CD14-positive monocyte (primary cell): ENCODE measurements around the gene BRD3OS. TPM values are rescaled to one million over a fixed set of nuclear protein-coding genes. Genes with fewer than 3 reads are reported as not detected.

Source experiments
- DNase-seq, 3 donors: peaks; one replicate each; pipeline ENCODE4 v3.0.0-alpha.2; 2011 to 2022
- H2AFZ ChIP-seq: 2 replicates; pipeline ENCODE4 v1.6.0; 2012; ENCODE audit warnings: mild to moderate bottlenecking, low read depth, low read length, inconsistent platforms; ENCODE audit not compliant: insufficient read depth, poor library complexity, severe bottlenecking
- H3K27ac ChIP-seq, 2 donors: 1 replicate in 1 of 2; 2 replicates in 1 of 2; pipeline ENCODE4 v1.5.1; 2012 to 2013; ENCODE audit warnings: low read length in 2 of 2, control low read depth in 1 of 2, inconsistent platforms in 1 of 2, low read depth in 1 of 2, mild to moderate bottlenecking in 1 of 2
- H3K27me3 ChIP-seq, 2 donors: one replicate each; pipeline versions ENCODE4 v1.6.0 to v1.6.1; 2011 to 2013; ENCODE audit warnings: low read length in 2 of 2; ENCODE audit not compliant: control insufficient read depth in 2 of 2, insufficient read depth in 2 of 2
- H3K36me3 ChIP-seq, 2 donors: replicated peaks in 1 of 2; 1 replicate in 1 of 2; 2 replicates in 1 of 2; pipeline versions ENCODE4 v1.5.1 to v1.6.1; 2012 to 2013; ENCODE audit warnings: low read length in 2 of 2, control low read depth in 1 of 2, inconsistent platforms in 1 of 2, mild to moderate bottlenecking in 1 of 2; ENCODE audit not compliant: insufficient read depth in 2 of 2, control insufficient read depth in 1 of 2
- H3K4me1 ChIP-seq, 2 donors: 1 replicate in 1 of 2; 2 replicates in 1 of 2; pipeline versions ENCODE4 v1.5.1 to v1.6.1; 2012 to 2013; ENCODE audit warnings: low read length in 2 of 2, control low read depth in 1 of 2, inconsistent platforms in 1 of 2, mild to moderate bottlenecking in 1 of 2, moderate library complexity in 1 of 2; ENCODE audit not compliant: insufficient read depth in 2 of 2, control insufficient read depth in 1 of 2
- H3K4me2 ChIP-seq: replicated peaks from 2 replicates; pipeline ENCODE3; 2012; ENCODE audit warnings: low read length, moderate library complexity, mild to moderate bottlenecking; ENCODE audit not compliant: poor library complexity, severe bottlenecking; ENCODE audit errors: extremely low read depth
- H3K4me3 ChIP-seq, 3 experiments: fragments of 200-600 bp in 1 of 3; sonication (generic) in 1 of 3; replicated peaks in 1 of 3; 1 replicate in 2 of 3; 2 replicates in 1 of 3; pipeline ENCODE4 v1.5.1; 2011 to 2013; ENCODE audit warnings: low read length in 3 of 3, mild to moderate bottlenecking in 3 of 3, control low read depth in 2 of 3, low read depth in 2 of 3, inconsistent platforms in 1 of 3, moderate library complexity in 1 of 3
- H3K79me2 ChIP-seq: 2 replicates; pipeline ENCODE4 v1.6.0; 2012; ENCODE audit warnings: mild to moderate bottlenecking, control low read depth, inconsistent platforms, low read length, moderate library complexity; ENCODE audit not compliant: insufficient read depth
- H3K9ac ChIP-seq: 2 replicates; pipeline ENCODE4 v1.6.0; 2017; ENCODE audit warnings: low read length, mild to moderate bottlenecking; ENCODE audit not compliant: insufficient read depth, poor library complexity, severe bottlenecking
- H3K9me3 ChIP-seq, 2 donors: replicated peaks in 1 of 2; 1 replicate in 1 of 2; 2 replicates in 1 of 2; pipeline versions ENCODE4 v1.5.1 to v1.6.1; 2012 to 2013; ENCODE audit warnings: low read length in 2 of 2, control low read depth in 1 of 2; ENCODE audit not compliant: control insufficient read depth in 1 of 2, insufficient read depth in 1 of 2
- H4K20me1 ChIP-seq: 2 replicates; pipeline ENCODE4 v1.6.0; 2012; ENCODE audit warnings: mild to moderate bottlenecking, low read length, control low read depth, moderate library complexity; ENCODE audit not compliant: insufficient read depth
- H3K27ac Mint-ChIP-seq, 7 donors: one replicate each; pipeline ENCODE4 v1.8.0; 2020; ENCODE audit warnings: mild to moderate bottlenecking in 7 of 7, mixed read lengths in 7 of 7, moderate library complexity in 6 of 7, inconsistent platforms in 2 of 7
- H3K27me3 Mint-ChIP-seq, 3 donors: one replicate each; pipeline ENCODE4 v1.8.0; 2021 to 2022; ENCODE audit warnings: low read depth in 3 of 3, mild to moderate bottlenecking in 3 of 3, mixed read lengths in 3 of 3, moderate library complexity in 3 of 3, inconsistent platforms in 1 of 3
- H3K36me3 Mint-ChIP-seq, 2 donors: one replicate each; pipeline ENCODE4 v1.8.0; 2020; ENCODE audit warnings: mixed read lengths in 2 of 2, inconsistent platforms in 1 of 2, mild to moderate bottlenecking in 1 of 2
- H3K4me1 Mint-ChIP-seq: one replicate; pipeline ENCODE4 v1.8.0; 2020; ENCODE audit warnings: mild to moderate bottlenecking, mixed read lengths
- H3K4me3 Mint-ChIP-seq, 2 donors: one replicate each; pipeline ENCODE4 v1.8.0; 2020; ENCODE audit warnings: mild to moderate bottlenecking in 2 of 2, mixed read lengths in 2 of 2, moderate library complexity in 1 of 2
- H3K9me3 Mint-ChIP-seq, 7 donors: one replicate each; pipeline ENCODE4 v1.8.0; 2020 to 2022; ENCODE audit warnings: mixed read lengths in 7 of 7, mild to moderate bottlenecking in 6 of 7, moderate library complexity in 6 of 7, inconsistent platforms in 2 of 7
- WGBS: methylation state at CpG from one replicate; pipeline ENCODE4 v1.1.5; 2013; ENCODE audit warnings: missing lambda C conversion rate; ENCODE audit not compliant: insufficient coverage; 5-methylcytosine and 5-hydroxymethylcytosine counted together
- intact Hi-C, 2 donors: fragments of 100-400 bp; cut with micrococcal nuclease; formaldehyde crosslinking; loops; one replicate each; pipeline versions ENCODE4 v1.15.0 to v1.15.1; 2023
- polyA plus RNA-seq, 3 donors: library from polyadenylated mRNA; depleted of rRNA in 1 of 3; unstranded in 2 of 3; stranded (reverse) in 1 of 3; fragments of 300-500 nt in 2 of 3; fragments of >200 nt in 1 of 3; fragmentation: Illumina TruSeq in 2 of 3; gene quantifications; 1 replicate in 2 of 3; 2 replicates in 1 of 3; pipeline ENCODE4 v1.2.3, GENCODE V29; 2012 to 2021
- TF ChIP-seq, protein P1 (sequence below): fragments of 200-600 bp; IDR thresholded peaks from one replicate; pipeline ENCODE4 v1.8.0; 2022; ENCODE audit warnings: antibody characterized with exemption, mild to moderate bottlenecking

Gene BRD3OS
- polyA plus RNA-seq, 3 donors: 2.9 to 6.8 (median 6.6) TPM

DNA sequence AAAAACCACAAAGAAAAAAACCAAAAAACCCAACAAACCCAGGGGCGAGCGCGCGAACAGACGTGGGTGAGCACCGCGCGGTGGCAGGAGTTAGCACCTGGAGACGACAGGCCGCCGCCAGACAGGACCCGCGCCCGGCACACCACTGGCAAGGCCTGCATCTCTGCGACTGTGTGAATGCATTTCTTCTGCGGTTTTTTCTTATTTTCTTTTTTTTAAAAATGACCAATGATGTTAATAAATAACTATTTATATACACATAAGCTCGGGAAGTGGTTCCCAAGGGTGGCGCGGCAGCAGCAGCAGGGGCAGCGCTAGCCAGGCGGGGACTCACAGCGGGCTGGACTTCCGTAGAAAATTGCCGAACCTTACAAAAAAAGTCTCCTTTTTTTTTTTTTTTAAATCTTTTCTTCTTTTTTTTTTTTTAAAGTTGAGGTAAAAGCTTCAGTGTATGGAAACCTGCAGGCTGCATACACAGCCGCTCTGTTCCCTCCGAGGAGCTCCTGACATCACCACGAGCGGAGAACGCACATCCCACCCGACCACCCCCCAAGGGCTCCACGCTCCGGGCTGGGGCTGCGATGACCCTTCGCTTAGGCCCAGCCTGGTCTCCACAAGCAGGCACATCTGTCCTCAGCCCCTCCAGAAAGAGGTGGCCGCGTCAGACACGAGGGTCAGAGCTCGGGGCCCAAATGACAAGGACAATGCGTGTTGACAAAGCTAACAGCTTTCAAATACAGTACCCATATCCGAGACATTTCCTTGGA is 7.4 kb downstream of the BRD3OS start:
- intact Hi-C loops: no loop called here
- 97% methylated on average over 23 of the region's 40 CpGs for WGBS
- H3K4me3 Mint-ChIP-seq: no peak overlapping the region

DNA sequence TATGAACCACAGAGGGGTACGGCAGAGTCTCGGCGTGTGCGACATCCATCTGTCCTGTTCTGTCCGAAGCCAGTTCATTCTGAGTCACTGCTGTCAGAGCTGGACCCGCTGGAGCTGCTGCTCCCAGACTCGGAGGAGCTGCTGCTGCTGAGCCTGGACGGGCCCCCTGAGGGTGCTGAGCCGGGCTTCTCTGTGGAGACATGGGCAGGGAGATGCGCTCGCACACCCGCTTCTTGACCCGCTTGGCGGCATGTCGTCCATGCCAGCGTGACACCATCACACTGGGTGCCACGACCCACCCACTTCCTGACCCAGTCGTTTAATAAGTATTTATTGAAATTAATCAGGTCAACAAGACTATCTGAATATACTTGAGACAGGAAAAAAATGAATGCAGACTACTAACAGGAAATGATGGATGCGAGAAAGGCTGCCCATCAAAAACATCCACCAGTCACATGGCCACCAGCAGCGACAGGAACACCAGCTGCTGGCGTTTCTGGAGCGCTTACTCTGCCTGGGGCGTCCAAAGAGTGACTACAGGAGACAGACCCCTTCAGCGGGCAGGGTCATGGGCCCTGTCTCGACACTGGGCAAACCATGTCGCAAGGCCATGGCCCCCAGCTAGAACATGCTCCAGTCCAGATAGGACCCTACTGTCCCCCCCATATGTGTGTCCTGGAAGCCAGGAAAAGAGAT is 8.4 kb downstream of the BRD3OS start:
- no peak overlapping the region for H3K4me3 ChIP-seq
- peaks cover 61 to 91% of the 10 kb centered on the region in 2 donors for H3K36me3 ChIP-seq
- H3K9me3 ChIP-seq: no peaks in the 10 kb centered on the region
- no peaks in the 10 kb centered on the region for H3K4me1 ChIP-seq
- peaks cover 67 to 87% of the 10 kb centered on the region in 2 donors for H3K36me3 Mint-ChIP-seq
- no peaks in the 10 kb centered on the region for H3K4me1 Mint-ChIP-seq
- peaks cover 25% of the 10 kb centered on the region for H4K20me1 ChIP-seq
- no peak for DNase-seq
- WGBS: 98% methylated on average over 16 of the region's 26 CpGs
- no peaks in the 10 kb centered on the region for H3K79me2 ChIP-seq
- no peak overlapping the region for H2AFZ ChIP-seq
- TF ChIP-seq, protein P1, sequence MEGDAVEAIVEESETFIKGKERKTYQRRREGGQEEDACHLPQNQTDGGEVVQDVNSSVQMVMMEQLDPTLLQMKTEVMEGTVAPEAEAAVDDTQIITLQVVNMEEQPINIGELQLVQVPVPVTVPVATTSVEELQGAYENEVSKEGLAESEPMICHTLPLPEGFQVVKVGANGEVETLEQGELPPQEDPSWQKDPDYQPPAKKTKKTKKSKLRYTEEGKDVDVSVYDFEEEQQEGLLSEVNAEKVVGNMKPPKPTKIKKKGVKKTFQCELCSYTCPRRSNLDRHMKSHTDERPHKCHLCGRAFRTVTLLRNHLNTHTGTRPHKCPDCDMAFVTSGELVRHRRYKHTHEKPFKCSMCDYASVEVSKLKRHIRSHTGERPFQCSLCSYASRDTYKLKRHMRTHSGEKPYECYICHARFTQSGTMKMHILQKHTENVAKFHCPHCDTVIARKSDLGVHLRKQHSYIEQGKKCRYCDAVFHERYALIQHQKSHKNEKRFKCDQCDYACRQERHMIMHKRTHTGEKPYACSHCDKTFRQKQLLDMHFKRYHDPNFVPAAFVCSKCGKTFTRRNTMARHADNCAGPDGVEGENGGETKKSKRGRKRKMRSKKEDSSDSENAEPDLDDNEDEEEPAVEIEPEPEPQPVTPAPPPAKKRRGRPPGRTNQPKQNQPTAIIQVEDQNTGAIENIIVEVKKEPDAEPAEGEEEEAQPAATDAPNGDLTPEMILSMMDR: no peak
- H3K27ac Mint-ChIP-seq: no peak overlapping the region
- H3K27ac ChIP-seq: no peak overlapping the region
- H3K27me3 Mint-ChIP-seq: no peaks in the 10 kb centered on the region
- H3K27me3 ChIP-seq: no peaks in the 10 kb centered on the region
- intact Hi-C loops: no loop called here
- H3K9ac ChIP-seq: no peak overlapping the region
- H3K9me3 Mint-ChIP-seq: no peaks in the 10 kb centered on the region
- H3K4me3 Mint-ChIP-seq: no peak overlapping the region
- no peak overlapping the region for H3K4me2 ChIP-seq

More for the DNA sequence above, 7.4 kb downstream of the BRD3OS start:
- Mint-ChIP-seq H3K9me3 (peaks cover 0 to 3% (median 0%) of the 10 kb centered on the region in 7 donors), H3K36me3 (peaks cover 57 to 79% of the 10 kb centered on the region in 2 donors), H3K27me3 (no peaks in the 10 kb centered on the region), H3K4me1 (no peaks in the 10 kb centered on the region), H3K27ac (no peak overlapping the region)
- no peak overlapping the region for H3K4me2 ChIP-seq
- peaks cover 61 to 83% of the 10 kb centered on the region in 2 donors for H3K36me3 ChIP-seq
- no peaks in the 10 kb centered on the region for H3K9me3 ChIP-seq
- TF ChIP-seq, protein P1: no peak
- H3K27ac ChIP-seq: no peak overlapping the region
- peaks cover 17% of the 10 kb centered on the region for H4K20me1 ChIP-seq
- H3K9ac ChIP-seq: no peak overlapping the region
- H3K4me1 ChIP-seq: no peaks in the 10 kb centered on the region
- H3K4me3 ChIP-seq: no peak overlapping the region
- no peaks in the 10 kb centered on the region for H3K27me3 ChIP-seq
- DNase-seq: no peak
- no peak overlapping the region for H2AFZ ChIP-seq
- no peaks in the 10 kb centered on the region for H3K79me2 ChIP-seq
